GM12872 (cell line): Measurements from ENCODE around the gene UBE2E2.

ENCODE experiments used
- TF ChIP-seq, protein P1 (sequence below): IDR thresholded peaks from 3 replicates; pipeline ENCODE4 v1.5.1; 2011; ENCODE audit warnings: low read depth, mild to moderate bottlenecking, low read length, moderate library complexity; ENCODE audit not compliant: insufficient read depth

UBE2E2 gene

GRCh38 chr3:23344886-23345285 lies 141.8 kb downstream of the UBE2E2 start:
- TF ChIP-seq, protein P1, sequence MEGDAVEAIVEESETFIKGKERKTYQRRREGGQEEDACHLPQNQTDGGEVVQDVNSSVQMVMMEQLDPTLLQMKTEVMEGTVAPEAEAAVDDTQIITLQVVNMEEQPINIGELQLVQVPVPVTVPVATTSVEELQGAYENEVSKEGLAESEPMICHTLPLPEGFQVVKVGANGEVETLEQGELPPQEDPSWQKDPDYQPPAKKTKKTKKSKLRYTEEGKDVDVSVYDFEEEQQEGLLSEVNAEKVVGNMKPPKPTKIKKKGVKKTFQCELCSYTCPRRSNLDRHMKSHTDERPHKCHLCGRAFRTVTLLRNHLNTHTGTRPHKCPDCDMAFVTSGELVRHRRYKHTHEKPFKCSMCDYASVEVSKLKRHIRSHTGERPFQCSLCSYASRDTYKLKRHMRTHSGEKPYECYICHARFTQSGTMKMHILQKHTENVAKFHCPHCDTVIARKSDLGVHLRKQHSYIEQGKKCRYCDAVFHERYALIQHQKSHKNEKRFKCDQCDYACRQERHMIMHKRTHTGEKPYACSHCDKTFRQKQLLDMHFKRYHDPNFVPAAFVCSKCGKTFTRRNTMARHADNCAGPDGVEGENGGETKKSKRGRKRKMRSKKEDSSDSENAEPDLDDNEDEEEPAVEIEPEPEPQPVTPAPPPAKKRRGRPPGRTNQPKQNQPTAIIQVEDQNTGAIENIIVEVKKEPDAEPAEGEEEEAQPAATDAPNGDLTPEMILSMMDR: no peak

- TF ChIP-seq, protein P1: no peak
Measured at GRCh38 chr3:23356169-23356568, 153.0 kb downstream of the UBE2E2 start.

DNA sequence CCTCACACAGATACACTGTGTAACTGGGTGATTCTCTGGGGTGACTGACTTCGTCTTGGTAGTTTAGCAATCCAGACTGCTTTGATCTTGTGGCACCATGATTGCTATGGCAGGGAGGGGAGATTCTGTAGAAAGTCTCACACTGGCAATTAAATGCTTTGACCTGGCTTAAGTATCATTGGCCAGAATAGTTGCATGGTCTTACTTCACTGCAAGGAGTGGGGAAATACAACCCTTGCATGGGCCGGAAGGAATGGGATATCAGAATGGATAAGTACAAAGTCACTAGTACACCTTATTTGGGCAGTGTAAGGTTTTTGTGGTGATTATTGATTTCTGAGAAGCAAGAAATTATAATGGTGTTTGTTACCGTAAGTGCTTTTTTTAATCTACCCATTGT lies 153.8 kb downstream of the UBE2E2 start:
- TF ChIP-seq, protein P1: no peak

DNA sequence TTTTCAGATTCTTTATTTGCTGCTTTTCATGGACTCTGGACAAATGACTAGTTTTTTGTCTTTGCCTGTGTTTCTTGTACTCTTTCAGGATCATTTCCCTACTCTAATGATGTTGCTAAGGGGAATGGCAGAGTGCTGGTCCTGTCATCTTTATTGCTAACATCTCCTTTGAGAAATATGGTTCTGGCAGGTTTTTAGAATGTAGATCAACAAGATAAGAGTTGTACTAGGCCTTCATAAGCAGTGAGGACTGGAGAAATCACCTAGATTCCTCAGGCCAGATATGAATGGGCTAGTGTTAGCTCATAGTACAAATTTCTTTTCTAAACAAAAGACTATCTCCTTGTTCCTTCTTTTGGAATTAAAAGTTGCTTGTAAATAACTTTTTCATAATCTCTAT lies 156.0 kb downstream of the UBE2E2 start:
- TF ChIP-seq, protein P1: no peak

DNA sequence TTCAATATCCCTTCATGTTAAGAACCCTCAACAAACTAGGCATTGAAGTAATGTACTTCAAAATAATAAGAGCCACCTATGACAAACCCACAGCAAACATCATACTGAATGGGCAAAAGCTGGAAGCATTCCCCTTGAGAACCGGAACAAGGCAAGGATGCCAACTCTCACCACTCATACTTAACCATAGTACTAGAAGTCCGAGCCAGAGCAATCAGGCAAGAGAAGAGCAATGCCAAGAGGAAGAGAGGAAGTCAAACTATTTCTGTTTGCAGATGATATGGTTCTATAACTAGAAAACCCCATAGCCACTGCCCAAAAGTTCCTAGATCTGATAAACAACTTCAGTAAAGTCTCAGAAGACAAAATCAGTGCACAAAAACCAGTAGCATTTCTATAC lies 161.9 kb downstream of the UBE2E2 start:
- TF ChIP-seq, protein P1: no peak

DNA sequence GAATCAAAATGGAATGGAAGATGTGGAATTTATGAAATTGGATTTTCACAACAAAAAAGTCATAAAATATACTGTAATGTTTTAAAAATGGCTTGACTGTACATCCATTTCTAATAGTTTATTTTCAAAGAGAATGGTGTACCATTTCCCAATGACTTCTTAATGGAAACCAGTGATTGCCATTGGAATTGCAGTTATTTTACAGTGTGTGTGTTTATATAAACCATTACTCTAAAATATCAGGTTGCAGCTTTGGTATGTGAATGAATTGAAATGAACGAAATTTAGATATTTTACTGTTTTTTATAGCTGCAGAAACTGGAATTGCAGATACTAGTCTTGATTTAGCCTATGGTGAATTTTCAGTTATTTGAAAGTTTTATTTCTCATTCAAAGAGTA lies 165.6 kb downstream of the UBE2E2 start:
- TF ChIP-seq, protein P1: no peak

DNA sequence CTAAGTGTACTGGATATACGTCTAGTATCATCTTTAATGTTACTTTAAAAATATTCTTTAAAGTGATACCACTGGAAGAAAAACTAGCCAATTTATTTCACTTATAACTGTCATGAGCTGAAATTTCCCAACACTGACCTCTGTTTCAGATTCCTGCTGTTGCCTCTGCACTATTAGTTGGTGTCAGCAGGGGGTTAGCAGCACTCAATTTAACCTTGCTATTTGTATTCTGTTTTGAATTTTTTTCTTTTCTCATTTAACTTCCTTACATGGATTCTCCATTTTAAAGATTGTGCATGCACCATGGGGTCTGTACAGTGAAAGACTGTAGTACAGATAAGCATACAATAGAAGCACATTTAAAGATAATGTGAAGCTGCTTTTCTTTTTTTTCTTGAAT lies 169.2 kb downstream of the UBE2E2 start:
- TF ChIP-seq, protein P1: no peak
